ENCODE measurements around the gene TSPEAR.

Gene TSPEAR

GRCh38 chr21:44479556-44480199 lies 231.7 kb downstream of the TSPEAR start:
- in situ Hi-C loops (cut with HindIII; ENCODE audit: low sequenced_read_pairs) = loop anchor here (10.0 kb wide), 1 partner anchor 145 kb away; the partner anchor contains the start of gene CFAP410

- in situ Hi-C loops (cut with HindIII; ENCODE audit: low sequenced_read_pairs) = no loop called here
Measured at GRCh38 chr21:44478801-44479167, 232.6 kb downstream of the TSPEAR start.

GRCh38 chr21:44478124-44478800 lies 233.1 kb downstream of the TSPEAR start:
- in situ Hi-C loops (cut with HindIII; ENCODE audit: low sequenced_read_pairs) = no loop called here

- in situ Hi-C loops (cut with HindIII; ENCODE audit: low sequenced_read_pairs) = no loop called here
Measured at GRCh38 chr21:44477712-44478111, 233.7 kb downstream of the TSPEAR start.

GRCh38 chr21:44477131-44477530 lies 234.2 kb downstream of the TSPEAR start:
- in situ Hi-C loops (cut with HindIII; ENCODE audit: low sequenced_read_pairs) = no loop called here

GRCh38 chr21:44475266-44475845 lies 236.0 kb downstream of the TSPEAR start:
- in situ Hi-C loops (cut with HindIII; ENCODE audit: low sequenced_read_pairs) = no loop called here

GRCh38 chr21:44473915-44474555 lies 237.3 kb downstream of the TSPEAR start:
- in situ Hi-C loops (cut with HindIII; ENCODE audit: low sequenced_read_pairs) = no loop called here

GRCh38 chr21:44471996-44472395 lies 239.4 kb downstream of the TSPEAR start:
- in situ Hi-C loops (cut with HindIII; ENCODE audit: low sequenced_read_pairs) = no loop called here

- in situ Hi-C loops (cut with HindIII; ENCODE audit: low sequenced_read_pairs) = no loop called here
Measured at GRCh38 chr21:44471341-44471740, 240.0 kb downstream of the TSPEAR start.

- in situ Hi-C loops (cut with HindIII; ENCODE audit: low sequenced_read_pairs) = no loop called here
Measured at GRCh38 chr21:44467859-44468195, 243.5 kb downstream of the TSPEAR start.

- in situ Hi-C loops (cut with HindIII; ENCODE audit: low sequenced_read_pairs) = no loop called here
Measured at GRCh38 chr21:44466996-44467858, 244.1 kb downstream of the TSPEAR start.

GRCh38 chr21:44466351-44466954 lies 244.9 kb downstream of the TSPEAR start:
- in situ Hi-C loops (cut with HindIII; ENCODE audit: low sequenced_read_pairs) = no loop called here

- in situ Hi-C loops (cut with HindIII; ENCODE audit: low sequenced_read_pairs) = no loop called here
Measured at GRCh38 chr21:44464351-44464750, 247.0 kb downstream of the TSPEAR start.

GRCh38 chr21:44463724-44464123 lies 247.6 kb downstream of the TSPEAR start:
- in situ Hi-C loops (cut with HindIII; ENCODE audit: low sequenced_read_pairs) = no loop called here

GRCh38 chr21:44462834-44463200 lies 248.6 kb downstream of the TSPEAR start:
- in situ Hi-C loops (cut with HindIII; ENCODE audit: low sequenced_read_pairs) = no loop called here

GRCh38 chr21:44462086-44462833 lies 249.1 kb downstream of the TSPEAR start:
- in situ Hi-C loops (cut with HindIII; ENCODE audit: low sequenced_read_pairs) = no loop called here

GRCh38 chr21:44461464-44462001 lies 249.8 kb downstream of the TSPEAR start:
- in situ Hi-C loops (cut with HindIII; ENCODE audit: low sequenced_read_pairs) = no loop called here

- in situ Hi-C loops (cut with HindIII; ENCODE audit: low sequenced_read_pairs) = no loop called here
Measured at GRCh38 chr21:44461005-44461404, 250.4 kb downstream of the TSPEAR start.

GRCh38 chr21:44460441-44460755 lies 251.0 kb downstream of the TSPEAR start:
- in situ Hi-C loops (cut with HindIII; ENCODE audit: low sequenced_read_pairs) = no loop called here

Data from DLD1 (cell line).